ENCODE measurements around the gene BCL2L14. TPM values are rescaled to one million over a fixed set of nuclear protein-coding genes. Genes with fewer than 3 reads are reported as not detected.

The BCL2L14 gene
- total RNA-seq, 1 experiment from 2014 or later: not detected

- H3K4me1 ChIP-seq (ENCODE audit: insufficient read depth, low read length, poor library complexity, severe bottlenecking): peaks cover 7% of the 10 kb centered on the region
- ChIA-PET CTCF (no interaction called here), POLR2A (ENCODE audit: low non-redundant PET) (interaction anchor here (0.5 kb wide), 1 partner anchor 76 kb away, joined by 3 read pairs; no protein-coding TSS in a partner anchor)
- DNase-seq (ENCODE audit: low spot score): no peak
- no peak overlapping the region for H3K4me3 ChIP-seq (ENCODE audit: low read depth, low read length, poor library complexity, severe bottlenecking)
- no TSS peak for BruUV-seq (replicated peaks)
- TF ChIP-seq EZH2 (IDR thresholded peaks at IDR 0.05; ENCODE audit: borderline replicate concordance, low read depth, low read length, poor library complexity, severe bottlenecking): no peak
- TF ChIP-seq, protein P1, sequence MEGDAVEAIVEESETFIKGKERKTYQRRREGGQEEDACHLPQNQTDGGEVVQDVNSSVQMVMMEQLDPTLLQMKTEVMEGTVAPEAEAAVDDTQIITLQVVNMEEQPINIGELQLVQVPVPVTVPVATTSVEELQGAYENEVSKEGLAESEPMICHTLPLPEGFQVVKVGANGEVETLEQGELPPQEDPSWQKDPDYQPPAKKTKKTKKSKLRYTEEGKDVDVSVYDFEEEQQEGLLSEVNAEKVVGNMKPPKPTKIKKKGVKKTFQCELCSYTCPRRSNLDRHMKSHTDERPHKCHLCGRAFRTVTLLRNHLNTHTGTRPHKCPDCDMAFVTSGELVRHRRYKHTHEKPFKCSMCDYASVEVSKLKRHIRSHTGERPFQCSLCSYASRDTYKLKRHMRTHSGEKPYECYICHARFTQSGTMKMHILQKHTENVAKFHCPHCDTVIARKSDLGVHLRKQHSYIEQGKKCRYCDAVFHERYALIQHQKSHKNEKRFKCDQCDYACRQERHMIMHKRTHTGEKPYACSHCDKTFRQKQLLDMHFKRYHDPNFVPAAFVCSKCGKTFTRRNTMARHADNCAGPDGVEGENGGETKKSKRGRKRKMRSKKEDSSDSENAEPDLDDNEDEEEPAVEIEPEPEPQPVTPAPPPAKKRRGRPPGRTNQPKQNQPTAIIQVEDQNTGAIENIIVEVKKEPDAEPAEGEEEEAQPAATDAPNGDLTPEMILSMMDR (conservative IDR thresholded peaks at IDR 0.05; ENCODE audit: low read depth, low read length): no peak
- H3K9me3 ChIP-seq (ENCODE audit: low read depth, low read length, poor library complexity, severe bottlenecking): no peaks in the 10 kb centered on the region
- H3K36me3 ChIP-seq (ENCODE audit: insufficient read depth, low read length, poor library complexity, severe bottlenecking): no peaks in the 10 kb centered on the region
- no peaks in the 10 kb centered on the region for H3K27me3 ChIP-seq (replicated peaks; ENCODE audit: insufficient read depth, low read depth, low read length, poor library complexity)
- no peak overlapping the region for H3K27ac ChIP-seq (ENCODE audit: low read depth, low read length, poor library complexity, severe bottlenecking)
- intact Hi-C loops (cut with micrococcal nuclease; ENCODE audit: unreplicated experiment): no loop called here
Measured at GRCh38 chr12:12087693-12088034, 16.9 kb downstream of the BCL2L14 start.

DNA sequence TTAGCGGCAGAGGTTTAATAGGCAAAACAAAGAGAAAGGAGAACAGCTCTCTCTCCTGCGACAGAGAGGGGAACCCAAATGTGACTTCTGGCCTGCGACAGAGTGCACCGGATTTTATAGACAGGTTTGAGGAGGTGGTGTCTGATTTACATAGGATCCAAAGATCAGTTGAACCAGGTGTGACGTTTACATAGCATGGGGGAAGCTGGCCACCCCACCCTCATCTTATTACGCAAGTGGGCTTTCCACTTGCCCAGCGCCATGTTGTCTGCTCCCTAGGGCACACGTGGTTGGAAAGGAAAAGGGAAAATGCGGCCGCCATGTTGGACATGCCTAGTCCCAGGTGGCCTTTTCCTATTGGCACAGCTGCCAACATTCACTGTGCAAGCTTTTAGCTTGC, 17.4 kb downstream of the BCL2L14 start:
- intact Hi-C loops (cut with micrococcal nuclease; ENCODE audit: unreplicated experiment): no loop called here
- H3K27me3 ChIP-seq (replicated peaks; ENCODE audit: insufficient read depth, low read depth, low read length, poor library complexity): no peaks in the 10 kb centered on the region
- H3K36me3 ChIP-seq (ENCODE audit: insufficient read depth, low read length, poor library complexity, severe bottlenecking): no peaks in the 10 kb centered on the region
- no peak overlapping the region for H3K27ac ChIP-seq (ENCODE audit: low read depth, low read length, poor library complexity, severe bottlenecking)
- no peak overlapping the region for H3K4me3 ChIP-seq (ENCODE audit: low read depth, low read length, poor library complexity, severe bottlenecking)
- CTCF ChIA-PET: no interaction called here
- no peaks in the 10 kb centered on the region for H3K9me3 ChIP-seq (ENCODE audit: low read depth, low read length, poor library complexity, severe bottlenecking)
- BruUV-seq (replicated peaks): no TSS peak
- POLR2A ChIA-PET (ENCODE audit: low non-redundant PET): no interaction called here
- peaks cover 12% of the 10 kb centered on the region for H3K4me1 ChIP-seq (ENCODE audit: insufficient read depth, low read length, poor library complexity, severe bottlenecking)
- DNase-seq (ENCODE audit: low spot score): no peak
- TF ChIP-seq, protein P1 (conservative IDR thresholded peaks at IDR 0.05; ENCODE audit: low read depth, low read length): no peak
- TF ChIP-seq EZH2 (IDR thresholded peaks at IDR 0.05; ENCODE audit: borderline replicate concordance, low read depth, low read length, poor library complexity, severe bottlenecking): no peak

DNA sequence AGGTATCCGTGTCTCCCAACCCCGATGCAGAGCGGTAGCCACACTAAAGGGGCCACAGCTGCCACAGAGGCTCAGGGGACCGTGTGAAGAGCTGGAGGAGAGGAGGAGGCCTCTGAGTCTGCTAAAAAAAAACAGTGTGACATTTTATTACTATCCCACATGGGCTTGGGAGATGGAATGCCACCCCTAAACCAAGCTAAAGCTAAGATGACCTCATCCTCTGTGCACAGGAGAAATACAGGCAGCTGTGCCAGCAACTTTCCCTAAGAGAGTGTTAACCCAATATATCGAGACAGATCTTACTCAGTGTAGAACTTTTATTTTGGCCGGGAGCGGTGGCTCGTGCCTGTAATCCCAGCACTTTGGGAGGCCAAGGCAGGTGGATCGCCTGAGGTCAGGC, 18.0 kb downstream of the BCL2L14 start:
- Histone ChIP-seq H3K9me3 (ENCODE audit: low read depth, low read length, poor library complexity, severe bottlenecking) (no peaks in the 10 kb centered on the region), H3K4me1 (ENCODE audit: insufficient read depth, low read length, poor library complexity, severe bottlenecking) (peaks cover 12% of the 10 kb centered on the region), H3K27me3 (replicated peaks; ENCODE audit: insufficient read depth, low read depth, low read length, poor library complexity) (no peaks in the 10 kb centered on the region), H3K4me3 (ENCODE audit: low read depth, low read length, poor library complexity, severe bottlenecking) (no peak overlapping the region), H3K27ac (ENCODE audit: low read depth, low read length, poor library complexity, severe bottlenecking) (no peak overlapping the region), H3K36me3 (ENCODE audit: insufficient read depth, low read length, poor library complexity, severe bottlenecking) (no peaks in the 10 kb centered on the region)
- intact Hi-C loops (cut with micrococcal nuclease; ENCODE audit: unreplicated experiment): no loop called here
- CTCF ChIA-PET: no interaction called here
- POLR2A ChIA-PET (ENCODE audit: low non-redundant PET): no interaction called here
- no peak for DNase-seq (ENCODE audit: low spot score)
- TF ChIP-seq EZH2 (IDR thresholded peaks at IDR 0.05; ENCODE audit: borderline replicate concordance, low read depth, low read length, poor library complexity, severe bottlenecking): no peak
- TF ChIP-seq, protein P1 (conservative IDR thresholded peaks at IDR 0.05; ENCODE audit: low read depth, low read length): no peak
- BruUV-seq (replicated peaks): no TSS peak

Data from A673 (cell line).